ENCODE data around the gene PAX5. TPM values are rescaled to one million over a fixed set of nuclear protein-coding genes. Genes with fewer than 3 reads are reported as not detected.

Gene PAX5
- total and polyA plus RNA-seq, 2 of the 13 experiments (the other 11 are each of a cell fraction or from before 2014, with no cell fraction given), result not detected

GRCh38 chr9:36988848-36989247, 45.2 kb downstream of the PAX5 start:
- Histone ChIP-seq H2AFZ (ENCODE audit: low read length) (no peak overlapping the region), H3K36me3 (replicated peaks in 1 of 2; ENCODE audit: control insufficient read depth in 1 of 2, insufficient read depth in 2 of 2, low read length in 2 of 2) (no peaks in the 10 kb centered on the region), H4K20me1 (ENCODE audit: insufficient read depth, low read length) (no peaks in the 10 kb centered on the region), H3K79me2 (ENCODE audit: insufficient read depth, low read length) (no peaks in the 10 kb centered on the region), H3K4me1 (ENCODE audit: insufficient read depth, low read length) (no peaks in the 10 kb centered on the region), H3K27me3 (ENCODE audit: control insufficient read depth in 1 of 2, insufficient read depth in 2 of 2, low read length in 2 of 2) (peaks cover 6 to 38% of the 10 kb centered on the region in 2 experiments), H3K9ac (ENCODE audit: insufficient read depth, low read depth, low read length) (no peak overlapping the region), H3K4me2 (ENCODE audit: low read depth, low read length) (no peak overlapping the region), H3K27ac (ENCODE audit: extremely low read length, insufficient read depth, low read length) (no peak overlapping the region), H3K4me3 (replicated peaks in 1 of 3; ENCODE audit: insufficient read depth in 1 of 3, low read depth in 2 of 3, low read length in 3 of 3) (no peak overlapping the region), H3K9me3 (ENCODE audit: low read length) (peaks cover 10% of the 10 kb centered on the region)
- 43% methylated on average over 6 of the region's 6 CpGs for WGBS (ENCODE audit: low lambda C conversion rate)
- POLR2A ChIA-PET, result no interaction called here
- ATAC-seq (no peak), FAIRE-seq (no peak), DNase-seq (ENCODE audit: low spot score) (no peak)
- CTCF ChIA-PET (ENCODE audit: low intra/inter-chr PET ratio, low total read pairs), result no interaction called here
- no TSS peak for BruUV-seq (replicated peaks)
- TF ChIP-seq JUNB (CRISPR knock-in tag; IDR thresholded peaks at IDR 0.05; ENCODE audit: borderline replicate concordance), result no peak
- TF ChIP-seq ZNF124 (CRISPR knock-in tag; IDR thresholded peaks at IDR 0.05), result no peak
- no peak for TF ChIP-seq ZSCAN21 (CRISPR knock-in tag; IDR thresholded peaks at IDR 0.05; ENCODE audit: borderline replicate concordance)
- no peak for TF ChIP-seq CEBPG (CRISPR knock-in tag; IDR thresholded peaks at IDR 0.05)
- no peak for TF ChIP-seq SNAPC2 (CRISPR knock-in tag; IDR thresholded peaks at IDR 0.05)
- no peak for TF ChIP-seq GPN1 (CRISPR knock-in tag; IDR thresholded peaks at IDR 0.05; ENCODE audit: borderline replicate concordance)
- no peak for TF ChIP-seq STAG1 (CRISPR knock-in tag; IDR thresholded peaks at IDR 0.05)
- TF ChIP-seq, protein P1, sequence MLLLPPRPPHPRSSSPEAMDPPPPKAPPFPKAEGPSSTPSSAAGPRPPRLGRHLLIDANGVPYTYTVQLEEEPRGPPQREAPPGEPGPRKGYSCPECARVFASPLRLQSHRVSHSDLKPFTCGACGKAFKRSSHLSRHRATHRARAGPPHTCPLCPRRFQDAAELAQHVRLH (CRISPR knock-in tag; IDR thresholded peaks at IDR 0.05; ENCODE audit: borderline replicate concordance, low read depth), result no peak
- no peak for TF ChIP-seq ARID3A (IDR thresholded peaks at IDR 0.05; ENCODE audit: low read depth, low read length)
- TF ChIP-seq, protein P2, sequence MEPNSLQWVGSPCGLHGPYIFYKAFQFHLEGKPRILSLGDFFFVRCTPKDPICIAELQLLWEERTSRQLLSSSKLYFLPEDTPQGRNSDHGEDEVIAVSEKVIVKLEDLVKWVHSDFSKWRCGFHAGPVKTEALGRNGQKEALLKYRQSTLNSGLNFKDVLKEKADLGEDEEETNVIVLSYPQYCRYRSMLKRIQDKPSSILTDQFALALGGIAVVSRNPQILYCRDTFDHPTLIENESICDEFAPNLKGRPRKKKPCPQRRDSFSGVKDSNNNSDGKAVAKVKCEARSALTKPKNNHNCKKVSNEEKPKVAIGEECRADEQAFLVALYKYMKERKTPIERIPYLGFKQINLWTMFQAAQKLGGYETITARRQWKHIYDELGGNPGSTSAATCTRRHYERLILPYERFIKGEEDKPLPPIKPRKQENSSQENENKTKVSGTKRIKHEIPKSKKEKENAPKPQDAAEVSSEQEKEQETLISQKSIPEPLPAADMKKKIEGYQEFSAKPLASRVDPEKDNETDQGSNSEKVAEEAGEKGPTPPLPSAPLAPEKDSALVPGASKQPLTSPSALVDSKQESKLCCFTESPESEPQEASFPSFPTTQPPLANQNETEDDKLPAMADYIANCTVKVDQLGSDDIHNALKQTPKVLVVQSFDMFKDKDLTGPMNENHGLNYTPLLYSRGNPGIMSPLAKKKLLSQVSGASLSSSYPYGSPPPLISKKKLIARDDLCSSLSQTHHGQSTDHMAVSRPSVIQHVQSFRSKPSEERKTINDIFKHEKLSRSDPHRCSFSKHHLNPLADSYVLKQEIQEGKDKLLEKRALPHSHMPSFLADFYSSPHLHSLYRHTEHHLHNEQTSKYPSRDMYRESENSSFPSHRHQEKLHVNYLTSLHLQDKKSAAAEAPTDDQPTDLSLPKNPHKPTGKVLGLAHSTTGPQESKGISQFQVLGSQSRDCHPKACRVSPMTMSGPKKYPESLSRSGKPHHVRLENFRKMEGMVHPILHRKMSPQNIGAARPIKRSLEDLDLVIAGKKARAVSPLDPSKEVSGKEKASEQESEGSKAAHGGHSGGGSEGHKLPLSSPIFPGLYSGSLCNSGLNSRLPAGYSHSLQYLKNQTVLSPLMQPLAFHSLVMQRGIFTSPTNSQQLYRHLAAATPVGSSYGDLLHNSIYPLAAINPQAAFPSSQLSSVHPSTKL (CRISPR knock-in tag; IDR thresholded peaks at IDR 0.05), result no peak
- in situ Hi-C loops (cut with HindIII; ENCODE audit: extremely low pct_ligation_motif_present, low pct_unique_long_range_greater_than_20kb), result no loop called here
- intact Hi-C loops (cut with micrococcal nuclease; ENCODE audit: unreplicated experiment), result no loop called here

Data from HepG2 (cell line).